ENCODE results near the gene BAHCC1.

The BAHCC1 gene

GRCh38 chr17:81514739-81515529, 119.7 kb downstream of the BAHCC1 start (continued):
- TF ChIP-seq ZNF785 (tag by site-specific recombination; IDR thresholded peaks at IDR 0.05) (no peak), ZFHX2 (tag by site-specific recombination; conservative IDR thresholded peaks at IDR 0.05) (no peak), ZNF768 (tag by site-specific recombination; IDR thresholded peaks at IDR 0.05) (no peak), ZNF132 (tag by site-specific recombination; IDR thresholded peaks at IDR 0.05; ENCODE audit: borderline replicate concordance) (no peak), ZNF2 (tag by site-specific recombination; IDR thresholded peaks at IDR 0.05) (no peak; the same call in 1 of the 2 replicates), ZNF48 (tag by site-specific recombination; IDR thresholded peaks at IDR 0.05) (no peak), GLIS1 (tag by site-specific recombination; IDR thresholded peaks at IDR 0.05) (peak; percentile 61), HOXC10 (CRISPR knock-in tag; IDR thresholded peaks at IDR 0.05) (no peak), ZNF548 (tag by site-specific recombination; IDR thresholded peaks at IDR 0.05) (no peak), ZNF280D (tag by site-specific recombination; IDR thresholded peaks at IDR 0.05) (no peak), KLF7 (tag by site-specific recombination; IDR thresholded peaks at IDR 0.05; ENCODE audit: borderline replicate concordance) (peak; percentile 67; the same call in 1 of the 2 replicates), ZNF518A (tag by site-specific recombination; conservative IDR thresholded peaks at IDR 0.05; ENCODE audit: low read depth) (no peak), SETDB1 (IDR thresholded peaks at IDR 0.05; ENCODE audit: insufficient read length, low read length) (no peak), ZFP69B (tag by site-specific recombination; IDR thresholded peaks at IDR 0.05) (no peak), ZNF585B (tag by site-specific recombination; IDR thresholded peaks at IDR 0.05) (no peak), ZBTB7A (tag by site-specific recombination; IDR thresholded peaks at IDR 0.05; ENCODE audit: low read depth) (no peak), REST (tag by site-specific recombination; IDR thresholded peaks at IDR 0.05) (no peak), ZNF26 (tag by site-specific recombination; IDR thresholded peaks at IDR 0.05) (no peak), ZNF423 (tag by site-specific recombination; IDR thresholded peaks at IDR 0.05) (no peak), ZBTB44 (tag by site-specific recombination; IDR thresholded peaks at IDR 0.05) (0 out of 2 replicates have a peak, but pooled peaks have one; percentile 6), PRDM6 (tag by site-specific recombination; IDR thresholded peaks at IDR 0.05) (no peak), TRIM28 (IDR thresholded peaks at IDR 0.05; ENCODE audit: borderline replicate concordance, low read length) (no peak), SCRT1 (tag by site-specific recombination; IDR thresholded peaks at IDR 0.05; ENCODE audit: borderline replicate concordance) (no peak)

All from HEK293 (cell line).